ENCODE results near the gene PCDHGA12. TPM values are rescaled to one million over a fixed set of nuclear protein-coding genes. Genes with fewer than 3 reads are reported as not detected.

The PCDHGA12 gene
- total RNA-seq, 1 experiment from 2014 or later = 0.17 TPM

- BruUV-seq (replicated peaks) = no TSS peak
- CTCF ChIA-PET = no interaction called here
- ATAC-seq = no peak
- Histone ChIP-seq H2AFZ (ENCODE audit: low read depth, low read length, poor library complexity, severe bottlenecking) (no peak overlapping the region), H3K9me3 (ENCODE audit: control insufficient read depth in 1 of 2, insufficient read depth in 1 of 2, low read depth in 1 of 2, low read length in 2 of 2) (no peaks in the 10 kb centered on the region), H3K4me1 (ENCODE audit: control insufficient read depth in 1 of 2, insufficient read depth in 2 of 2, low read length in 2 of 2) (no peaks in the 10 kb centered on the region), H3K27ac (ENCODE audit: low read depth, low read length) (no peak overlapping the region), H3K9ac (ENCODE audit: low read length) (no peak overlapping the region), H3K27me3 (ENCODE audit: insufficient read depth, low read length) (no peaks in the 10 kb centered on the region), H3K79me2 (ENCODE audit: insufficient read depth, low read length) (no peaks in the 10 kb centered on the region), H3K36me3 (ENCODE audit: control insufficient read depth in 1 of 2, insufficient read depth in 2 of 2, low read length in 2 of 2) (no peaks in the 10 kb centered on the region), H4K20me1 (ENCODE audit: insufficient read depth) (no peaks in the 10 kb centered on the region), H3K4me3 (replicated peaks in 1 of 2; ENCODE audit: low read depth in 1 of 2, low read length in 2 of 2) (no peak overlapping the region), H3K4me2 (ENCODE audit: low read length) (no peak overlapping the region), H3K9me2 (ENCODE audit: insufficient read depth) (no peaks in the 10 kb centered on the region)
- POLR2A ChIA-PET = no interaction called here
- intact Hi-C loops (cut with micrococcal nuclease) = no loop called here
- no peak for DNase-seq (ENCODE audit: low read depth, low spot score)
- RAD21 ChIA-PET (ENCODE audit: low non-redundant PET in 1 of 2, low total read pairs in 2 of 2, uncharacterized antibody in 2 of 2, unreplicated experiment in 2 of 2) = no interaction called here
- no peak for TF ChIP-seq ZNF274 (IDR thresholded peaks at IDR 0.05; ENCODE audit: low read depth, low read length)
- TF ChIP-seq EZH2phosphoT487 (IDR thresholded peaks at IDR 0.05; ENCODE audit: borderline replicate concordance) = no peak
- TF ChIP-seq FOSL1 (IDR thresholded peaks at IDR 0.05; ENCODE audit: low read depth) = no peak
- TF ChIP-seq ZFX (IDR thresholded peaks at IDR 0.05) = no peak
Observed at GRCh38 chr5:141478321-141478945, 48.1 kb downstream of the PCDHGA12 start.

- no TSS peak for BruUV-seq (replicated peaks)
- intact Hi-C loops (cut with micrococcal nuclease) = no loop called here
- no peak overlapping the region for H3K27ac ChIP-seq (ENCODE audit: low read depth, low read length)
- DNase-seq (ENCODE audit: low read depth, low spot score) = no peak
- no peaks in the 10 kb centered on the region for H3K36me3 ChIP-seq (ENCODE audit: control insufficient read depth in 1 of 2, insufficient read depth in 2 of 2, low read length in 2 of 2)
- H4K20me1 ChIP-seq (ENCODE audit: insufficient read depth) = no peaks in the 10 kb centered on the region
- H3K79me2 ChIP-seq (ENCODE audit: insufficient read depth, low read length) = no peaks in the 10 kb centered on the region
- TF ChIP-seq EZH2phosphoT487 (IDR thresholded peaks at IDR 0.05; ENCODE audit: borderline replicate concordance) = no peak
- no peak for TF ChIP-seq ZFX (IDR thresholded peaks at IDR 0.05)
- TF ChIP-seq ZNF274 (IDR thresholded peaks at IDR 0.05; ENCODE audit: low read depth, low read length) = no peak
- no peak for TF ChIP-seq FOSL1 (IDR thresholded peaks at IDR 0.05; ENCODE audit: low read depth)
- no peak for TF ChIP-seq ELF1 (IDR thresholded peaks at IDR 0.05; ENCODE audit: borderline replicate concordance, low read depth)
- no peak for TF ChIP-seq EZH2 (IDR thresholded peaks at IDR 0.05)
- no peak for TF ChIP-seq JUND (IDR thresholded peaks at IDR 0.05)
- TF ChIP-seq RAD21 (IDR thresholded peaks at IDR 0.05; ENCODE audit: low read depth) = no peak
- H3K27me3 ChIP-seq (ENCODE audit: insufficient read depth, low read length) = no peaks in the 10 kb centered on the region
- RAD21 ChIA-PET (ENCODE audit: low non-redundant PET in 1 of 2, low total read pairs in 2 of 2, uncharacterized antibody in 2 of 2, unreplicated experiment in 2 of 2) = no interaction called here
- POLR2A ChIA-PET = no interaction called here
- H3K9me2 ChIP-seq (ENCODE audit: insufficient read depth) = no peaks in the 10 kb centered on the region
- H3K9ac ChIP-seq (ENCODE audit: low read length) = no peak overlapping the region
- no peak overlapping the region for H3K4me2 ChIP-seq (ENCODE audit: low read length)
- no peaks in the 10 kb centered on the region for H3K4me1 ChIP-seq (ENCODE audit: control insufficient read depth in 1 of 2, insufficient read depth in 2 of 2, low read length in 2 of 2)
- H2AFZ ChIP-seq (ENCODE audit: low read depth, low read length, poor library complexity, severe bottlenecking) = no peak overlapping the region
- ATAC-seq = no peak
- H3K4me3 ChIP-seq (replicated peaks in 1 of 2; ENCODE audit: low read depth in 1 of 2, low read length in 2 of 2) = no peak overlapping the region
- H3K9me3 ChIP-seq (ENCODE audit: control insufficient read depth in 1 of 2, insufficient read depth in 1 of 2, low read depth in 1 of 2, low read length in 2 of 2) = no peaks in the 10 kb centered on the region
- CTCF ChIA-PET = no interaction called here
Observed at GRCh38 chr5:141479776-141480175, 49.5 kb downstream of the PCDHGA12 start.

Other genes with a start within 250 kb of the PCDHGA12 start
- not detected for gene PCDHB16, start 248.1 kb upstream of the PCDHGA12 start, total RNA-seq (2021; ENCODE audit: unreplicated experiment)
- 0.07 TPM for gene PCDHB9, start 243.3 kb upstream of the PCDHGA12 start, total RNA-seq (2021; ENCODE audit: unreplicated experiment)
- gene PCDHB10, start 238.2 kb upstream of the PCDHGA12 start, total RNA-seq (2021; ENCODE audit: unreplicated experiment) = not detected
- gene PCDHB11, start 230.9 kb upstream of the PCDHGA12 start, total RNA-seq (2021; ENCODE audit: unreplicated experiment) = 0.07 TPM
- gene PCDHB12, start 221.8 kb upstream of the PCDHGA12 start, total RNA-seq (2021; ENCODE audit: unreplicated experiment) = not detected
- 0.22 TPM for gene PCDHB13, start 216.6 kb upstream of the PCDHGA12 start, total RNA-seq (2021; ENCODE audit: unreplicated experiment)
- 0.27 TPM for gene PCDHB14, start 207.2 kb upstream of the PCDHGA12 start, total RNA-seq (2021; ENCODE audit: unreplicated experiment)
- 0.07 TPM for gene PCDHB15, start 185.1 kb upstream of the PCDHGA12 start, total RNA-seq (2021; ENCODE audit: unreplicated experiment)
- gene SLC25A2, start 126.5 kb upstream of the PCDHGA12 start, total RNA-seq (2021; ENCODE audit: unreplicated experiment) = 0.42 TPM
- gene TAF7, start 109.7 kb upstream of the PCDHGA12 start, total RNA-seq (2021; ENCODE audit: unreplicated experiment) = 40.9 TPM
- 0.05 TPM for gene PCDHGA1, start 100.0 kb upstream of the PCDHGA12 start, total RNA-seq (2021; ENCODE audit: unreplicated experiment)
- not detected for gene PCDHGA2, start 91.7 kb upstream of the PCDHGA12 start, total RNA-seq (2021; ENCODE audit: unreplicated experiment)
- gene PCDHGA3, start 86.7 kb upstream of the PCDHGA12 start, total RNA-seq (2021; ENCODE audit: unreplicated experiment) = not detected
- 0.15 TPM for gene PCDHGB1, start 80.4 kb upstream of the PCDHGA12 start, total RNA-seq (2021; ENCODE audit: unreplicated experiment)
- gene PCDHGA4, start 75.5 kb upstream of the PCDHGA12 start, total RNA-seq (2021; ENCODE audit: unreplicated experiment) = not detected
- 0.34 TPM for gene PCDHGB2, start 70.5 kb upstream of the PCDHGA12 start, total RNA-seq (2021; ENCODE audit: unreplicated experiment)
- gene PCDHGA5, start 66.3 kb upstream of the PCDHGA12 start, total RNA-seq (2021; ENCODE audit: unreplicated experiment) = 0.05 TPM
- gene PCDHGB3, start 60.3 kb upstream of the PCDHGA12 start, total RNA-seq (2021; ENCODE audit: unreplicated experiment) = 0.10 TPM
- 0.07 TPM for gene PCDHGA6, start 56.6 kb upstream of the PCDHGA12 start, total RNA-seq (2021; ENCODE audit: unreplicated experiment)
- gene PCDHGA7, start 47.8 kb upstream of the PCDHGA12 start, total RNA-seq (2021; ENCODE audit: unreplicated experiment) = not detected
- not detected for gene PCDHGB4, start 42.8 kb upstream of the PCDHGA12 start, total RNA-seq (2021; ENCODE audit: unreplicated experiment)
- not detected for gene PCDHGA8, start 37.9 kb upstream of the PCDHGA12 start, total RNA-seq (2021; ENCODE audit: unreplicated experiment)
- gene PCDHGB5, start 32.6 kb upstream of the PCDHGA12 start, total RNA-seq (2021; ENCODE audit: unreplicated experiment) = 0.15 TPM
- gene PCDHGA9, start 27.7 kb upstream of the PCDHGA12 start, total RNA-seq (2021; ENCODE audit: unreplicated experiment) = 0.34 TPM
- gene PCDHGB6, start 22.5 kb upstream of the PCDHGA12 start, total RNA-seq (2021; ENCODE audit: unreplicated experiment) = 0.22 TPM
- gene PCDHGA10, start 17.5 kb upstream of the PCDHGA12 start, total RNA-seq (2021; ENCODE audit: unreplicated experiment) = 3.8 TPM
- gene PCDHGB7, start 12.8 kb upstream of the PCDHGA12 start, total RNA-seq (2021; ENCODE audit: unreplicated experiment) = 0.54 TPM
- 0.39 TPM for gene PCDHGA11, start 9.5 kb upstream of the PCDHGA12 start, total RNA-seq (2021; ENCODE audit: unreplicated experiment)
- 1.2 TPM for gene PCDHGC3, start 45.5 kb downstream of the PCDHGA12 start, total RNA-seq (2021; ENCODE audit: unreplicated experiment)
- 0.05 TPM for gene PCDHGC4, start 54.5 kb downstream of the PCDHGA12 start, total RNA-seq (2021; ENCODE audit: unreplicated experiment)
- not detected for gene PCDHGC5, start 58.6 kb downstream of the PCDHGA12 start, total RNA-seq (2021; ENCODE audit: unreplicated experiment)
- 142 TPM for gene DIAPH1, start 188.5 kb downstream of the PCDHGA12 start, total RNA-seq (2021; ENCODE audit: unreplicated experiment)
- 91.9 TPM for gene HDAC3, start 206.3 kb downstream of the PCDHGA12 start, total RNA-seq (2021; ENCODE audit: unreplicated experiment)
- gene RELL2, start 206.5 kb downstream of the PCDHGA12 start, total RNA-seq (2021; ENCODE audit: unreplicated experiment) = 8.7 TPM
- 37.2 TPM for gene FCHSD1, start 220.9 kb downstream of the PCDHGA12 start, total RNA-seq (2021; ENCODE audit: unreplicated experiment)

Data from HCT116 (cell line).